HEK293T (cell line): ENCODE data around the gene PHACTR3.

Source experiments
- CTCF ChIA-PET: fragments of 350-600 bp; formaldehyde crosslinking; extraction: SDS; loops from one replicate; lab custom pipeline; 2021; ENCODE audit warnings: antibody characterized with exemption, inconsistent platforms; lab: Yijun Ruan, JAX
- POLR2A ChIA-PET: fragments of 350-600 bp; formaldehyde crosslinking; extraction: SDS; loops from one replicate; lab custom pipeline; 2020; ENCODE audit warnings: antibody characterized with exemption, inconsistent platforms; lab: Yijun Ruan, JAX
- DNase-seq: peaks from one replicate; pipeline ENCODE4 v3.0.0; 2012; ENCODE audit warnings: mixed read lengths; ENCODE audit errors: extremely low spot score
- ARNT ChIP-seq: fragments of 450-650 bp; IDR thresholded peaks from 2 replicates; pipeline ENCODE4 v1.6.1; 2017; ENCODE audit warnings: mild to moderate bottlenecking
- BHLHE40 ChIP-seq: fragments of 450-650 bp; IDR thresholded peaks from 2 replicates; pipeline ENCODE4 v1.6.1; 2016; ENCODE audit warnings: mild to moderate bottlenecking, moderate library complexity, borderline replicate concordance
- CTBP1 ChIP-seq: fragments of 450-650 bp; IDR thresholded peaks from 2 replicates; pipeline ENCODE4 v1.6.1; 2016; ENCODE audit warnings: borderline replicate concordance
- ELF4 ChIP-seq: fragments of 450-650 bp; IDR thresholded peaks from 2 replicates; pipeline ENCODE4 v1.6.1; 2017; ENCODE audit warnings: antibody characterized with exemption
- FOXA1 ChIP-seq: fragments of 450-650 bp; IDR thresholded peaks from 2 replicates; pipeline ENCODE4 v1.6.1; 2016; ENCODE audit warnings: mild to moderate bottlenecking
- FOXK2 ChIP-seq: fragments of 450-650 bp; IDR thresholded peaks from 2 replicates; pipeline ENCODE4 v1.6.1; 2016; ENCODE audit warnings: mild to moderate bottlenecking
- FOXM1 ChIP-seq: fragments of 450-650 bp; IDR thresholded peaks from 2 replicates; pipeline ENCODE4 v1.6.1; 2017; ENCODE audit warnings: mild to moderate bottlenecking, borderline replicate concordance
- HDGF ChIP-seq: fragments of 450-650 bp; IDR thresholded peaks from 2 replicates; pipeline ENCODE4 v1.6.1; 2017; ENCODE audit warnings: antibody characterized with exemption, borderline replicate concordance
- L3MBTL2 ChIP-seq: fragments of 450-650 bp; conservative IDR thresholded peaks from 2 replicates; pipeline ENCODE4 v1.6.1; 2016; ENCODE audit warnings: mild to moderate bottlenecking
- LEF1 ChIP-seq: fragments of 450-650 bp; IDR thresholded peaks from 2 replicates; pipeline ENCODE4 v1.6.1; 2017; ENCODE audit warnings: mild to moderate bottlenecking, borderline replicate concordance
- NFRKB ChIP-seq: fragments of 450-650 bp; IDR thresholded peaks from 2 replicates; pipeline ENCODE4 v1.6.1; 2016; ENCODE audit warnings: mild to moderate bottlenecking, moderate library complexity
- PKNOX1 ChIP-seq: fragments of 450-650 bp; IDR thresholded peaks from 2 replicates; pipeline ENCODE4 v1.6.1; 2016
- SP1 ChIP-seq: fragments of 450-650 bp; IDR thresholded peaks from 2 replicates; pipeline ENCODE4 v1.6.1; 2017
- SUZ12 ChIP-seq: fragments of 450-650 bp; IDR thresholded peaks from 2 replicates; pipeline ENCODE4 v1.6.1; 2016; ENCODE audit warnings: mild to moderate bottlenecking
- TARDBP ChIP-seq: fragments of 450-650 bp; IDR thresholded peaks from 2 replicates; pipeline ENCODE4 v1.6.1; 2016
- ZNF384 ChIP-seq: fragments of 450-650 bp; IDR thresholded peaks from 2 replicates; pipeline ENCODE4 v1.6.1; 2016

The PHACTR3 gene

GRCh38 chr20:59781226-59781625 lies 176.9 kb downstream of the PHACTR3 start:
- ChIA-PET POLR2A (no interaction called here), CTCF (interaction anchor here (0.7 to 3.6 kb wide), 2 partner anchors 69 to 70 kb away, joined by 3 to 18 read pairs; no protein-coding TSS in a partner anchor)
- no peak for TF ChIP-seq CTBP1
- TF ChIP-seq L3MBTL2, result no peak
- no peak for TF ChIP-seq FOXM1
- TF ChIP-seq ELF4, result no peak
- no peak for TF ChIP-seq HDGF
- TF ChIP-seq NFRKB, result no peak
- no peak for DNase-seq

- ChIA-PET CTCF (interaction anchor here (0.9 to 3.6 kb wide), 4 partner anchors 53 to 69 kb away, joined by 6 to 18 read pairs (median 8); no protein-coding TSS in a partner anchor), POLR2A (interaction anchor here (1.1 kb wide), 1 partner anchor 48 kb away, joined by 4 read pairs; no protein-coding TSS in a partner anchor)
- TF ChIP-seq ZNF384 (no peak), SUZ12 (no peak), ARNT (no peak), CTBP1 (no peak), BHLHE40 (no peak), ELF4 (no peak), FOXK2 (no peak), LEF1 (no peak), SP1 (no peak), TARDBP (no peak), FOXA1 (no peak), NFRKB (no peak), HDGF (no peak), PKNOX1 (no peak), L3MBTL2 (no peak), FOXM1 (no peak)
- peak; percentile 84 for DNase-seq
Observed at GRCh38 chr20:59782986-59783640, 178.8 kb downstream of the PHACTR3 start.

GRCh38 chr20:59783641-59784010 lies 179.3 kb downstream of the PHACTR3 start:
- ChIA-PET POLR2A (interaction anchor here (1.1 kb wide), 1 partner anchor 48 kb away, joined by 4 read pairs; no protein-coding TSS in a partner anchor), CTCF (interaction anchor here (0.9 to 3.6 kb wide), 4 partner anchors 52 to 68 kb away, joined by 6 to 18 read pairs (median 8); no protein-coding TSS in a partner anchor)
- no peak for TF ChIP-seq HDGF
- TF ChIP-seq SUZ12, result no peak
- TF ChIP-seq TARDBP, result no peak
- no peak for TF ChIP-seq PKNOX1
- no peak for TF ChIP-seq FOXA1
- TF ChIP-seq FOXK2, result no peak
- no peak for TF ChIP-seq SP1
- TF ChIP-seq FOXM1, result no peak
- no peak for TF ChIP-seq BHLHE40
- TF ChIP-seq CTBP1, result no peak
- no peak for DNase-seq

GRCh38 chr20:59784365-59784764 lies 180.0 kb downstream of the PHACTR3 start:
- ChIA-PET CTCF (interaction anchor here (1.7 to 3.6 kb wide), 2 partner anchors 65 to 67 kb away, joined by 8 to 18 read pairs; no protein-coding TSS in a partner anchor), POLR2A (interaction anchor here (1.1 kb wide), 1 partner anchor 47 kb away, joined by 4 read pairs; no protein-coding TSS in a partner anchor)
- DNase-seq, result no peak
- TF ChIP-seq FOXA1, result no peak
- TF ChIP-seq SUZ12, result no peak
- no peak for TF ChIP-seq PKNOX1
- TF ChIP-seq LEF1, result no peak
- no peak for TF ChIP-seq HDGF
- no peak for TF ChIP-seq NFRKB
- TF ChIP-seq ARNT, result no peak
- TF ChIP-seq FOXM1, result no peak
- TF ChIP-seq BHLHE40, result no peak
- no peak for TF ChIP-seq FOXK2
- TF ChIP-seq SP1, result no peak
- no peak for TF ChIP-seq ZNF384
- no peak for TF ChIP-seq L3MBTL2
- TF ChIP-seq TARDBP, result no peak

GRCh38 chr20:59784791-59785668 lies 180.7 kb downstream of the PHACTR3 start:
- TF ChIP-seq FOXM1 (no peak), SP1 (no peak), ARNT (no peak), FOXA1 (no peak), ZNF384 (no peak), LEF1 (no peak), BHLHE40 (no peak), FOXK2 (no peak), L3MBTL2 (no peak), TARDBP (no peak), CTBP1 (no peak), HDGF (no peak), NFRKB (no peak), SUZ12 (no peak), ELF4 (no peak), PKNOX1 (no peak)
- DNase-seq, result no peak
- CTCF ChIA-PET, result interaction anchor here (1.2 to 3.6 kb wide), 2 partner anchors 65 kb away, joined by 3 to 18 read pairs; no protein-coding TSS in a partner anchor
- POLR2A ChIA-PET, result no interaction called here
